CD4-positive, alpha-beta T cell treated with Interleukin-6 for 4 hours (primary cell): ENCODE results near the gene RAPGEF2.

ENCODE experiments used
- DNase-seq: peaks from one replicate; pipeline ENCODE4 v3.0.0-alpha.2; 2020; ENCODE audit warnings: mixed read lengths

Gene RAPGEF2

GRCh38 chr4:159379836-159380235 lies 277.0 kb downstream of the RAPGEF2 start:
- no peak for DNase-seq

- no peak for DNase-seq
Observed at GRCh38 chr4:159382856-159383561, 280.1 kb downstream of the RAPGEF2 start.

- DNase-seq = no peak
Observed at GRCh38 chr4:159383562-159383931, 280.7 kb downstream of the RAPGEF2 start.

GRCh38 chr4:159384017-159384416 lies 281.1 kb downstream of the RAPGEF2 start:
- DNase-seq = no peak

GRCh38 chr4:159384632-159385031 lies 281.8 kb downstream of the RAPGEF2 start:
- DNase-seq = no peak

- DNase-seq = no peak
Observed at GRCh38 chr4:159386620-159387019, 283.7 kb downstream of the RAPGEF2 start.

- DNase-seq = no peak
Observed at GRCh38 chr4:159389756-159390155, 286.9 kb downstream of the RAPGEF2 start.

- DNase-seq = no peak
Observed at GRCh38 chr4:159390648-159391047, 287.8 kb downstream of the RAPGEF2 start.

GRCh38 chr4:159395693-159396092 lies 292.8 kb downstream of the RAPGEF2 start:
- no peak for DNase-seq

- no peak for DNase-seq
Observed at GRCh38 chr4:159396151-159396550, 293.3 kb downstream of the RAPGEF2 start.

- DNase-seq = no peak
Observed at GRCh38 chr4:159398236-159398638, 295.4 kb downstream of the RAPGEF2 start.

- no peak for DNase-seq
Observed at GRCh38 chr4:159400558-159401225, 297.8 kb downstream of the RAPGEF2 start.

- no peak for DNase-seq
Observed at GRCh38 chr4:159401226-159401712, 298.4 kb downstream of the RAPGEF2 start.

- no peak for DNase-seq
Observed at GRCh38 chr4:159401791-159402380, 299.0 kb downstream of the RAPGEF2 start.
